Neural progenitor cell (in vitro differentiated cells): ENCODE results near the gene KRTAP2-4.

Source experiments
- EZH2 ChIP-seq: fragments of 200-600 bp; sonication (generic); IDR thresholded peaks from 2 replicates; pipeline ENCODE4 v1.6.1; 2017; ENCODE audit warnings: antibody characterized with exemption, mild to moderate bottlenecking, moderate library complexity
- EZH2phosphoT487 ChIP-seq: fragments of 200-600 bp; sonication (generic); IDR thresholded peaks from 2 replicates; pipeline ENCODE4 v1.6.1; 2017; ENCODE audit warnings: antibody characterized with exemption
- TF ChIP-seq, protein P1 (sequence below): fragments of 200-600 bp; sonication (generic); IDR thresholded peaks from 2 replicates; pipeline ENCODE4 v1.5.1; 2017; ENCODE audit warnings: antibody characterized with exemption, mild to moderate bottlenecking

DNA sequence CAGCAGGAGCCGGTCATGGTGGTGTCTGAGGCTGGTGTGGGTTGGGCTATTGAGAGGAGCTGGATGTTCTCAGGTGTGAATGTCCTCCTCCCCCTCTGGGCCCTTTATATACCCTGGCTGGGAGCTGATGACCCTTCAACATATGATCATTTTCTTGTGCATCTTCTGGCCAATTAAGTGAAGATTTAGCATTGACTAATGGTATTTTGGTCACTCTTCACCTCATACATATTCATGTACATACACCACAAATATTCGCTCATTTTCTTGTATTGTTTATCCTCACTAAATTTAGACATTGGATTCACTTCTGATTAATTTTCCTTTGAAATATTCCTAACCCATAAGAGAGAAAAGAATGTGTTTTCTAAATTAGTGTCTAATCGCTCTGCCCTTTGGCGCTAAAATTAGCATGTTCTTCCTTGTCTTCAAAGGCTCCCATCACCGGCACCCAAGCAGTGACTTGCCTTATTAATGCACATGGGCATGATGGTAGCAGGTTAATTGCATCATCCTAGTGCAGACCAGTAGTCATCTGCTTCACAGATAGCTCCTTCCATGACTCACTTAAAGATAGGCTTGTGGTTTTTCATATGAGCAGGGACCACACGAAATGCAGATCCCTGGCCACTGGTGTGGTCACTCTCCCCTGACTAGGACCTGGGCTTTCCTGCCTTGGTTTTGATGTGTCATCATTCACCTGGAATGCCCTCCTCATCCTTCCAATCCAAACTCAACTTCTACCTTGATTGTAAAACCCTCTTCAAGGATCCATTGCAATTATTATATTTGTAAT, at the start of gene KRTAP2-4:
- TF ChIP-seq, protein P1, sequence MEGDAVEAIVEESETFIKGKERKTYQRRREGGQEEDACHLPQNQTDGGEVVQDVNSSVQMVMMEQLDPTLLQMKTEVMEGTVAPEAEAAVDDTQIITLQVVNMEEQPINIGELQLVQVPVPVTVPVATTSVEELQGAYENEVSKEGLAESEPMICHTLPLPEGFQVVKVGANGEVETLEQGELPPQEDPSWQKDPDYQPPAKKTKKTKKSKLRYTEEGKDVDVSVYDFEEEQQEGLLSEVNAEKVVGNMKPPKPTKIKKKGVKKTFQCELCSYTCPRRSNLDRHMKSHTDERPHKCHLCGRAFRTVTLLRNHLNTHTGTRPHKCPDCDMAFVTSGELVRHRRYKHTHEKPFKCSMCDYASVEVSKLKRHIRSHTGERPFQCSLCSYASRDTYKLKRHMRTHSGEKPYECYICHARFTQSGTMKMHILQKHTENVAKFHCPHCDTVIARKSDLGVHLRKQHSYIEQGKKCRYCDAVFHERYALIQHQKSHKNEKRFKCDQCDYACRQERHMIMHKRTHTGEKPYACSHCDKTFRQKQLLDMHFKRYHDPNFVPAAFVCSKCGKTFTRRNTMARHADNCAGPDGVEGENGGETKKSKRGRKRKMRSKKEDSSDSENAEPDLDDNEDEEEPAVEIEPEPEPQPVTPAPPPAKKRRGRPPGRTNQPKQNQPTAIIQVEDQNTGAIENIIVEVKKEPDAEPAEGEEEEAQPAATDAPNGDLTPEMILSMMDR, result no peak
- TF ChIP-seq EZH2phosphoT487, result no peak
- TF ChIP-seq EZH2, result no peak
